Suprapubic skin (tissue), 4 donors: ENCODE data around the gene PDCD7. TPM values are rescaled to one million over a fixed set of nuclear protein-coding genes. Genes with fewer than 3 reads are reported as not detected.

Source experiments
- DNase-seq, 2 donors: peaks; one replicate each; pipeline ENCODE4 v3.0.0-alpha.2; 2019; ENCODE audit warnings: low spot score in 2 of 2
- H3K27ac ChIP-seq: fragments of 200-600 bp; sonication (generic); one replicate; pipeline ENCODE4 v1.5.1; 2019
- H3K27me3 ChIP-seq: fragments of 200-600 bp; sonication (generic); one replicate; pipeline ENCODE4 v1.5.1; 2019
- H3K36me3 ChIP-seq: fragments of 200-600 bp; sonication (generic); one replicate; pipeline ENCODE4 v1.5.1; 2019
- H3K4me1 ChIP-seq: fragments of 200-600 bp; sonication (generic); one replicate; pipeline ENCODE4 v1.5.1; 2019
- H3K4me3 ChIP-seq: fragments of 200-600 bp; sonication (generic); one replicate; pipeline ENCODE4 v1.5.1; 2019; ENCODE audit warnings: mild to moderate bottlenecking
- H3K9me3 ChIP-seq: fragments of 200-600 bp; sonication (generic); one replicate; pipeline ENCODE4 v1.5.1; 2019
- EP300 ChIP-seq: sonication (generic); formaldehyde crosslinking; IDR thresholded peaks from one replicate; pipeline ENCODE4 v1.6.1; 2017; ENCODE audit warnings: antibody characterized with exemption
- POLR2A ChIP-seq, 2 donors: fragments of 450-650 bp; IDR thresholded peaks; one replicate each; pipeline ENCODE4 v1.6.1; 2017; ENCODE audit warnings: antibody characterized with exemption in 2 of 2, mild to moderate bottlenecking in 2 of 2, moderate library complexity in 2 of 2
- POLR2AphosphoS5 ChIP-seq, 3 donors: sonication (generic); formaldehyde crosslinking; IDR thresholded peaks; one replicate each; pipeline ENCODE4 v1.6.1; 2017; ENCODE audit warnings: antibody characterized with exemption in 3 of 3
- WGBS: methylation state at CpG from one replicate; pipeline ENCODE4 v1.1.5; 2018; 5-methylcytosine and 5-hydroxymethylcytosine counted together
- total RNA-seq, 4 donors: library from RNA; depleted of rRNA; stranded (reverse); fragments of >200 nt; gene quantifications; one replicate each; pipeline ENCODE4 v1.1.0, GENCODE V29; 2016
- TF ChIP-seq, protein P1 (sequence below), 2 donors: fragments of 200-600 bp in 1 of 2; fragments of 450-650 bp in 1 of 2; sonication (generic) in 1 of 2; IDR thresholded peaks; one replicate each; pipeline ENCODE4 v1.5.1; 2016 to 2019; ENCODE audit warnings: antibody characterized with exemption in 2 of 2, mild to moderate bottlenecking in 1 of 2, moderate library complexity in 1 of 2

The PDCD7 gene
- total RNA-seq, 4 donors from 2014 or later = 18.1 to 46.3 (median 22.0) TPM

DNA sequence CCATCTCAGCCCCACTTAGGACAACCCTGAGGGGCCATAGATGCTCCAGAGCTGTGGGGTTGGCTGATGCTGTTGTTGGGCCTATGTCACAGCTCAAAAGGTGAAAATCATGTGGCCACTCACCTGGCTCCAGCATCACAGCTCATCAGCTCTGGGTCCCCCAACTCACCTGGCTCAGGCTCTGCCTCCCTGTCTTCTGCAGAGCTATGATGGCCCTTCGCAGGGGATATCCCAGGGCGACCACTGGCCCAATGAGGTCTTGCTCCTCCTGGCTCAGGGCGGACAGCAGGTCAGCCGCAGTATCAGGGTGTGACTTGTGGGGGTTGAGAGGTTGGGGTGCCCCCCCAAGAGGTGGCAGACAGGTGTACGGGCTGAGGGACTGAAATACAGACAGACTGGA, 34.3 kb downstream of the PDCD7 start:
- TF ChIP-seq, protein P1, sequence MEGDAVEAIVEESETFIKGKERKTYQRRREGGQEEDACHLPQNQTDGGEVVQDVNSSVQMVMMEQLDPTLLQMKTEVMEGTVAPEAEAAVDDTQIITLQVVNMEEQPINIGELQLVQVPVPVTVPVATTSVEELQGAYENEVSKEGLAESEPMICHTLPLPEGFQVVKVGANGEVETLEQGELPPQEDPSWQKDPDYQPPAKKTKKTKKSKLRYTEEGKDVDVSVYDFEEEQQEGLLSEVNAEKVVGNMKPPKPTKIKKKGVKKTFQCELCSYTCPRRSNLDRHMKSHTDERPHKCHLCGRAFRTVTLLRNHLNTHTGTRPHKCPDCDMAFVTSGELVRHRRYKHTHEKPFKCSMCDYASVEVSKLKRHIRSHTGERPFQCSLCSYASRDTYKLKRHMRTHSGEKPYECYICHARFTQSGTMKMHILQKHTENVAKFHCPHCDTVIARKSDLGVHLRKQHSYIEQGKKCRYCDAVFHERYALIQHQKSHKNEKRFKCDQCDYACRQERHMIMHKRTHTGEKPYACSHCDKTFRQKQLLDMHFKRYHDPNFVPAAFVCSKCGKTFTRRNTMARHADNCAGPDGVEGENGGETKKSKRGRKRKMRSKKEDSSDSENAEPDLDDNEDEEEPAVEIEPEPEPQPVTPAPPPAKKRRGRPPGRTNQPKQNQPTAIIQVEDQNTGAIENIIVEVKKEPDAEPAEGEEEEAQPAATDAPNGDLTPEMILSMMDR (IDR thresholded peaks at IDR 0.05) = no peak
- TF ChIP-seq EP300 (no peak), POLR2A (IDR thresholded peaks at IDR 0.05) (no peak), POLR2AphosphoS5 (IDR thresholded peaks at IDR 0.05) (no peak)
- Histone ChIP-seq H3K36me3 (peaks cover 50% of the 10 kb centered on the region), H3K27ac (no peak overlapping the region), H3K9me3 (no peaks in the 10 kb centered on the region), H3K27me3 (no peaks in the 10 kb centered on the region), H3K4me3 (no peak overlapping the region), H3K4me1 (no peaks in the 10 kb centered on the region)
- peak; percentile 36 to 64 for DNase-seq
- WGBS = 94% methylated on average over 5 of the region's 5 CpGs

DNA sequence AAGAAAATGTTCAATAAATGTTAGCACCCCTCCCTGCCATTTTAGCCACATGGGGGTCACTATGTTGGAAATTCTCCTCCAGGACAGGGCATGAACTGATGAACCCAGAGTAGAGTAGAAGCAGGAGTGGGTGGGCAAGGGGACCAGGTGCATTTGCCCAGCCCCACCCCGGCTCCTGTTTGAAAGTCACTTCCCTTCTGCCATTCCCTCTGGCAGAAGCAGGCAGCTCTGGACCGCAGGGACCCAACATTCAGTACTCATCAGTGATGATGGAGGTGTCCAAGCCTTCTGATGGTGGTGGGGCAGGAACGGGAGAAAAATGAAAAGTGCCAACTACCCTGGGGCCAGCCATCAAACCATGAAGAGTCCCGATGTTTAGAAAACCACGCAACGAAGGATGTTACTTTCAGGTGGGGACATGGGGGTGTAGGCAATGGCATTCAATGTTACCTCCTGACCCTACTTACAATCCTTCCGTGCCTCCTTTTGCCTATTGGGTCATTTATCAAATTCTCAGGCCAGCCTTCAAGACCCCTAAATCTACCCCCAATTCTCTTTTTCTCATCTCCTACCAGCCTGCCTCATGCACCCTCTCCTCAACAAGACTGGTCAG, 35.9 kb downstream of the PDCD7 start:
- TF ChIP-seq POLR2A (IDR thresholded peaks at IDR 0.05) = no peak
- no peaks in the 10 kb centered on the region for H3K4me1 ChIP-seq
- DNase-seq = peak; percentile 26 to 53
- 88% methylated on average over 7 of the region's 7 CpGs for WGBS
- H3K27me3 ChIP-seq = no peaks in the 10 kb centered on the region
- no peak overlapping the region for H3K27ac ChIP-seq
- H3K36me3 ChIP-seq = peaks cover 47% of the 10 kb centered on the region
- no peak overlapping the region for H3K4me3 ChIP-seq
- no peaks in the 10 kb centered on the region for H3K9me3 ChIP-seq

DNA sequence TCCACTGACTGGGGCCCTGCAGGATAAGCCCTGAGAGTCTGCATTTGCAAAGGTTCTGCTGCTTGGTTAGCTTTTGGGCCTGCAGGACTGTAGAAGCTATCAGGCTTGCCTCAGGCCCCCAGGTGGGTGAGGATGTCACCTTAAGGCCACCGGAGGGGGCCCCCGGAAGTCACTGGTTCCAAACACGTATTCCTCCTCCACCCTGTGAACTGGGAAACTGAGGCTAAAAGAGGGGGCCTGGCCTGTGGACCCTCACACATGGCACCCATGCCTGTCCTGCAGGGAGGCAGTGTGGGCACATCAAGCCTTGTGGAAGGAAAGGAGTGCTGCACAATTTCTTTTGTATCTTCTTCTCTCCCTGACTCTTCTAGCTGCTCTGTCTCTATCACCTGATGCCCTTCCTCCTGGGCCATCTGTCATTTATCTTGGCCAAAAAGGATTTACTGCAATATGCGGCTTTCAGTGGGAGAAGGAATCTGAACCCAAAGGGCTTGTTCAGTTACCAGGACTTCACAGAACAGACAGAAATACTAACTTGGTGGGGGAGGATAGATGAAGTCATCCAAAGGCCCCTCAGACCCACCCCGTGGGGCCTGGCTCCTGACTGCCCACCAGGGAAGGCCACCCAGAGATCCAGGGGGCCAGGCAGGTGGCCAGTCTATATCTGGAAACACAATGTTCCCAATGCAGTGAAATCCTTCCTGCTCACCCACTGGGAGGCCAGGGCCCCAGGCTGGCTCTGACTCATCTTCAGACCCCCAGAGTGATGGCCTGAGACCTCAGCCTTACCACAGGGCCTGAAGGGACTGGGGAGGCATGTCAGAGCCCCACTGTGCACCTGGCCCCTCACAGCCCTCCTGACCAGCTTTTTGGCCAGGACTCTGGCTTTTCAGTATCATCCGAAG, 36.9 kb downstream of the PDCD7 start:
- Histone ChIP-seq H3K4me3 (no peak overlapping the region), H3K27me3 (no peaks in the 10 kb centered on the region), H3K27ac (no peak overlapping the region), H3K4me1 (no peaks in the 10 kb centered on the region), H3K36me3 (peaks cover 40% of the 10 kb centered on the region), H3K9me3 (no peaks in the 10 kb centered on the region)
- TF ChIP-seq, protein P1 (IDR thresholded peaks at IDR 0.05) = no peak
- no peak for TF ChIP-seq EP300
- no peak for TF ChIP-seq POLR2A (IDR thresholded peaks at IDR 0.05)
- no peak for TF ChIP-seq POLR2AphosphoS5 (IDR thresholded peaks at IDR 0.05)
- peak; percentile 30 to 66 for DNase-seq
- WGBS = 80% methylated on average over 4 of the region's 6 CpGs

GRCh38 chr15:65095747-65096104, 37.9 kb downstream of the PDCD7 start:
- H3K9me3 ChIP-seq = no peaks in the 10 kb centered on the region
- no peak overlapping the region for H3K27ac ChIP-seq
- DNase-seq = peak in 1 of 2 donors; percentile 26
- H3K36me3 ChIP-seq = peaks cover 40% of the 10 kb centered on the region
- H3K4me3 ChIP-seq = no peak overlapping the region
- no peaks in the 10 kb centered on the region for H3K4me1 ChIP-seq
- H3K27me3 ChIP-seq = no peaks in the 10 kb centered on the region
- WGBS = 88% methylated on average over 6 of the region's 6 CpGs
- TF ChIP-seq, protein P1 (IDR thresholded peaks at IDR 0.05) = no peak
- TF ChIP-seq EP300 = no peak
- no peak for TF ChIP-seq POLR2AphosphoS5 (IDR thresholded peaks at IDR 0.05)
- TF ChIP-seq POLR2A (IDR thresholded peaks at IDR 0.05) = no peak

DNA sequence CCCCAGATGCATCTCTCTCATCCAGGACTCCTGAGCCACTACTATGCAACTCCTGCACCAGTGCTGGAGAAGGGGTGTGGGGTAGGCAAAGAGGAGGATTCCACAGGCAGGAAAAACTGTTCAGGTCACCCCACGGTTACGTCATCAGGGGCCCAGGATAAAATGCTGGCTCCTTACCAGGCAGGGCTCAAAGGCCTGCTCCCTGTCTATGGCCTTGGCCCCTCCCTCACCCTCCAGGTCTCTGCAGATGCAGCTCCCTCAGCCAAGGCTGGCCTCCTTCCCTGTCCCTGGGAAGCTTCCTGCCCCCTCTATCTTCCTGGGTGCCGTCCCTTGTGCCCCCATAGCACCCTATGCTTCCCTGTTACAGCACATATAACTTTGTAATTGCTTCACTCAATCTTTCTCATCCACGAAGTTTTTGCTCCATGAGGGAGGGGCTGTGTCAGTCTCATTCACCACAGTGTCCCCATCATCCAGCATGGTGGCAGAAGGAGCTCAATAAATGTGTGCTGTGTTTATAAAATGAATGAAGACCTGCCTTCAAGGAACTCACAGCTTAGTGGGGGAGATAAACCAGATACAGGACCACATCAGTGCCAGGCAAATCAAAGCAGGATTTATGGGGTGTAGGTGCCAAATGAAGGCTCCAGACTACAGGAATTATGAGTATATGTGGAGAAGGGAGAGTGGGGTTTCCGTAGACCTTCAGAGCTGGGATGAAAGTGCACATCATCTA, 38.4 kb downstream of the PDCD7 start:
- TF ChIP-seq EP300 = no peak
- TF ChIP-seq, protein P1 (IDR thresholded peaks at IDR 0.05) = no peak
- TF ChIP-seq POLR2AphosphoS5 (IDR thresholded peaks at IDR 0.05) = no peak
- TF ChIP-seq POLR2A (IDR thresholded peaks at IDR 0.05) = no peak
- Histone ChIP-seq H3K4me3 (no peak overlapping the region), H3K4me1 (no peaks in the 10 kb centered on the region), H3K9me3 (no peaks in the 10 kb centered on the region), H3K36me3 (peaks cover 34% of the 10 kb centered on the region), H3K27me3 (no peaks in the 10 kb centered on the region), H3K27ac (no peak overlapping the region)
- DNase-seq = peak in 1 of 2 donors; percentile 37
- 62% methylated on average over 3 of the region's 5 CpGs for WGBS
